ENCODE data around the gene MRPL47.

DNA sequence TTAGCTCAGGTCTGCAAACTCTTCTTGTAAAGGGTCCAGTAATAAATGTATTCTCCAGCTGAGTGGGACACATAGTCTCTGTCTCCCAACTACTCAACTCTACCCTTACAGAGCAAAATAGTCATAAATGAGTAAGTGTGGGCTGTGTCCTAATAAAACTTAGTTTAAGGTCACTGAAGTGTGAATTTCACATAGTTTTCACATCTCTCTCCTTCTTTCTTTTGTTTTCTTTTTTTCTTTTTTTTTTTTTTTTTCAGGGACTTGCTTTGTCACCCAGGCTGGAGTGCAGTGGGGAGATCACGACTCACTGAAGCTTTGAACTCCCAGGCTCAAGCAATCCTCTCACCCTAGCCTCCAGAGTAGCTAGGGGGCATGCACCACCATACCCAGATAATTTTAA is 43.6 kb downstream of the MRPL47 start:
- TF ChIP-seq, protein P1, sequence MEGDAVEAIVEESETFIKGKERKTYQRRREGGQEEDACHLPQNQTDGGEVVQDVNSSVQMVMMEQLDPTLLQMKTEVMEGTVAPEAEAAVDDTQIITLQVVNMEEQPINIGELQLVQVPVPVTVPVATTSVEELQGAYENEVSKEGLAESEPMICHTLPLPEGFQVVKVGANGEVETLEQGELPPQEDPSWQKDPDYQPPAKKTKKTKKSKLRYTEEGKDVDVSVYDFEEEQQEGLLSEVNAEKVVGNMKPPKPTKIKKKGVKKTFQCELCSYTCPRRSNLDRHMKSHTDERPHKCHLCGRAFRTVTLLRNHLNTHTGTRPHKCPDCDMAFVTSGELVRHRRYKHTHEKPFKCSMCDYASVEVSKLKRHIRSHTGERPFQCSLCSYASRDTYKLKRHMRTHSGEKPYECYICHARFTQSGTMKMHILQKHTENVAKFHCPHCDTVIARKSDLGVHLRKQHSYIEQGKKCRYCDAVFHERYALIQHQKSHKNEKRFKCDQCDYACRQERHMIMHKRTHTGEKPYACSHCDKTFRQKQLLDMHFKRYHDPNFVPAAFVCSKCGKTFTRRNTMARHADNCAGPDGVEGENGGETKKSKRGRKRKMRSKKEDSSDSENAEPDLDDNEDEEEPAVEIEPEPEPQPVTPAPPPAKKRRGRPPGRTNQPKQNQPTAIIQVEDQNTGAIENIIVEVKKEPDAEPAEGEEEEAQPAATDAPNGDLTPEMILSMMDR (IDR thresholded peaks at IDR 0.05): no peak
- no peak for TF ChIP-seq POLR2A (IDR thresholded peaks at IDR 0.05)

Data from esophagus squamous epithelium (tissue), 4 donors.